HG02623 (cell line): ENCODE data around the gene DIAPH3.

ENCODE experiments used
- ATAC-seq: cut with Tn5 transposase; IDR thresholded peaks from one replicate; pipeline ENCODE4 v1.9.1; 2021; ENCODE audit warnings: moderate library complexity; ENCODE audit not compliant: unreplicated experiment

DIAPH3 gene

GRCh38 chr13:59681636-59682311 lies 482.0 kb downstream of the DIAPH3 start:
- no peak for ATAC-seq

- ATAC-seq, result peak; percentile 40
Measured at GRCh38 chr13:59680429-59681024, 483.2 kb downstream of the DIAPH3 start.

- ATAC-seq, result no peak
Measured at GRCh38 chr13:59679254-59679653, 484.5 kb downstream of the DIAPH3 start.

GRCh38 chr13:59677966-59678814 lies 485.5 kb downstream of the DIAPH3 start:
- peak; percentile 76 for ATAC-seq

GRCh38 chr13:59677430-59677829 lies 486.3 kb downstream of the DIAPH3 start:
- ATAC-seq, result no peak

GRCh38 chr13:59674616-59675015 lies 489.1 kb downstream of the DIAPH3 start:
- ATAC-seq, result no peak

GRCh38 chr13:59673286-59673685 lies 490.4 kb downstream of the DIAPH3 start:
- ATAC-seq, result no peak

- ATAC-seq, result no peak
Measured at GRCh38 chr13:59672445-59672844, 491.3 kb downstream of the DIAPH3 start.

GRCh38 chr13:59671881-59672280 lies 491.8 kb downstream of the DIAPH3 start:
- no peak for ATAC-seq

GRCh38 chr13:59666504-59666903 lies 497.2 kb downstream of the DIAPH3 start:
- ATAC-seq, result no peak

- no peak for ATAC-seq
Measured at GRCh38 chr13:59665732-59666131, 498.0 kb downstream of the DIAPH3 start.

GRCh38 chr13:59665184-59665583 lies 498.5 kb downstream of the DIAPH3 start:
- no peak for ATAC-seq

GRCh38 chr13:59664586-59664985 lies 499.1 kb downstream of the DIAPH3 start:
- ATAC-seq, result no peak

- ATAC-seq, result no peak
Measured at GRCh38 chr13:59663707-59664106, 500.0 kb downstream of the DIAPH3 start.

- ATAC-seq, result no peak
Measured at GRCh38 chr13:59660582-59660981, 503.1 kb downstream of the DIAPH3 start.

- no peak for ATAC-seq
Measured at GRCh38 chr13:59659981-59660380, 503.7 kb downstream of the DIAPH3 start.

GRCh38 chr13:59658738-59659330 lies 504.9 kb downstream of the DIAPH3 start:
- ATAC-seq, result no peak

GRCh38 chr13:59658027-59658737 lies 505.5 kb downstream of the DIAPH3 start:
- no peak for ATAC-seq

GRCh38 chr13:59653916-59654315 lies 509.8 kb downstream of the DIAPH3 start:
- ATAC-seq, result no peak

GRCh38 chr13:59651479-59651878 lies 512.2 kb downstream of the DIAPH3 start:
- ATAC-seq, result no peak
